ENCODE results near the gene FOXJ1.

FOXJ1 gene

GRCh38 chr17:76089680-76090516, 51.1 kb downstream of the FOXJ1 start:
- DNase-seq = no peak

DNA sequence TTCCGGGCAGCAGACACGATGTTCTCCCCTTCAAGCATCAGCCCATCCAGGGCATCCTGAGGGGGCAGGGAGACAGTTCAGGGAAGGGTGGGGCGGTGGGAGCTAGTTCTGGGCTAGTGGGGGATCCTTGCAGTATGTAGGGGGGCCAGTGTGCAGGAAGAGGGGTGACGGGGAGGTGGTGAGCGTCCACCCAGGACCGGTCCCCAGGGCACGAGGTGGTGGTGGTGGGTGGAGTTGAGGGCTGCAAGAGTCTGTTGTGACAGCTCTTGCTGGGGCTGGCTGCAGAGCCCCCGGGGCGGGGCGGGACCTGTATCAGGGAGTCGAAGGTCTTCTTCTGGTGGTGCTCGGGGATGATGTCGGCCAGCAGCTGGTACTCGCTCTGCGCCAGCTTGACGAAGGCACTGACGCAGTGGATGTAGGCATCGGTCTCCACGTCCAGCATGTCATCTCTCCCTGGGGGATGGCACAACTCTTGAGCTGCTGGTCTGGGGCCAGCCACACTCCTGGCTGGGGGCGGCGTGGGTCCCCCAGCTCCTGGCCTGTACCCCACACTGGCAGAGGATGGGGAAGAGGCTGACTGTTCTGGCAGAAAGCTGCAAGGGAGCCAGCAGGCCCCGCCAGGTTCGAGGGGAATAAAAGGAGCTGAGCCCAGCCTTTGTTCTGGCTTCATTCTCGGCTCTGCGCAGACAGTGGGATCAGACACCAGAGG, 52.0 kb downstream of the FOXJ1 start:
- no peak for DNase-seq

DNA sequence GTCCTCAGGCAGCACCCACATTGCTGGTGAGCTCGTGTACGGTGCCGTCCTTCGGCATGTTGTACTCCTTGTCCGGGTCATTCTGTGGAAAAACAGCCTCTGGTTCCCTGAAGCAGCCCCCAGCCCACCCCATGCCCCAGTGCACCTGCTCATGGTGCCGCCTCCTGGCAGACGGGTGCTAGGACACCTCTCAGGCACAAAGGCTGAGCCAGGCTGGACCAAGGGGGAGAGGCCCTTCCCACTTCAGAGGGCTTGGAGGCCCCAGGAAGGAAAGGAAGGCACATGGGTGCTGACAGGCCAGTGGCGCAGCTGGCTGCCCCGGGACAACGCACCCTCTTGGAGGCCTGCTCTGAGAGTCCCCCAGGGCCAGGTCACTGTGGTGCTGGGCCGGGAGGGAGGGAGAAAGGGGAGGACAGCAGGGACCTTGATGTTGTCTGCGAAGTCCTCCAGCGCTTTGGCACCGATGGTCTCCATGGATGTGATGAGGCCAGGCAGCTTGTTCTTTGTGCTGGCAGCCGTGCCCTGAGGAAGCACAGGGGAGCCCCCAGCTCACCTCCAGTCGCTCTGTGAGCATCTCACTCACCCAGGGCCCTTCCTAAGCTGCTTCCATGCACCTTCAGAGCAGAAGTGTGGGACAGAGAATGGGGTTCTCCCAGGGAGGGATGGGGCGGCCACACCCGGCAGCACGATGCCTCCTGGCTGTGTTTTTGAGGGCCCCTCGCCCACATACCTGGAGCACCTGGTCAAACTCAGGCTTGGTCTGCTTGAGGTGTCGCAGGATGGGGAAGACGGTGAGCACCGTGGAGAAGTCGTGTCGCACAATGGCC, 52.8 kb downstream of the FOXJ1 start:
- DNase-seq = no peak

DNA sequence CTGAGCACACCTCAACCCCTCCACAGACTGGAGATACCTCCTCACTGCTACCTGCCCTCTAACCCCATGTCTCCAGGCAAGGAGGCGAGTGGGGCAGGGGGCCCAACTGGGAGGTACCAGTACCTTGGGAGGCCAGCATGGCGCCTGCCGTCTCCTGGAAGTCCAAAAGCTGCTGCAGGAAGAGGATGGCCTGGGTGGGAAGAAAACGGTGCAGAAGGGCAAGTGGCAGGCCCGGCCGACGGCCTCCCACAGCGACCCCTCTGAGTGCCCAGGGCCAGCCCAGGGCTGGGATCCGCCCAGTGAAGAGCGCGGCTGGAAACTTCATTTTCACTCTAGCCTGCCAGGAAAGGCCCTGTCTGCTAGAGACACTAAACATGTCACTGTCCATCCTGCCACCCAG, 53.5 kb downstream of the FOXJ1 start:
- DNase-seq = no peak

- DNase-seq = no peak
These were observed 54.7 kb downstream of the FOXJ1 start for GRCh38 chr17:76086384-76086783.

Data from NCI-H187 treated with DMSO at 0.1 percent for 48 hours (cell line).